GM12873 (cell line): ENCODE results near the gene UVRAG.

Experiments
- TF ChIP-seq, protein P1 (sequence below): IDR thresholded peaks from 2 replicates; pipeline ENCODE4 v1.5.1; 2012; ENCODE audit warnings: low read depth, mild to moderate bottlenecking, moderate library complexity, low read length, control low read depth; ENCODE audit not compliant: insufficient read depth; ENCODE audit errors: missing control alignments

UVRAG gene

DNA sequence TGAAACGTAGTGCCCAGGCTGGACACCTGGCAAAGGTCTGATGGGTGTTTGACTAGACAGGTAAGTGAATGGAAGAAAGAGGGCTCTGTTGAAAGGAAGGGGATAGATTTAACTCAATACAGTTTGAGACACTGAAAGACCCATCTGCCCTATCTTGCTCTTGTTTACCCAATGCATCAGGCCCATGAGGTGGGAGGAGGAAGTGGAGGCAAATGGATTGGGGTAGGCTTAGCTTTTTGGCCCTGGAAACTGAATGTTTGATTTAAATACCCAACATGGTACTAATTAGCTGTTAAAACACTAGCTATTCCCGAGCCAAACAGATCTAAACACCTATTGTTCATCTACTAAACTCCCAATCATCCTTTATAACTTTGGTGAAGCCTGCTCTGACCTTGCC lies 3.5 kb upstream of the UVRAG start:
- TF ChIP-seq, protein P1, sequence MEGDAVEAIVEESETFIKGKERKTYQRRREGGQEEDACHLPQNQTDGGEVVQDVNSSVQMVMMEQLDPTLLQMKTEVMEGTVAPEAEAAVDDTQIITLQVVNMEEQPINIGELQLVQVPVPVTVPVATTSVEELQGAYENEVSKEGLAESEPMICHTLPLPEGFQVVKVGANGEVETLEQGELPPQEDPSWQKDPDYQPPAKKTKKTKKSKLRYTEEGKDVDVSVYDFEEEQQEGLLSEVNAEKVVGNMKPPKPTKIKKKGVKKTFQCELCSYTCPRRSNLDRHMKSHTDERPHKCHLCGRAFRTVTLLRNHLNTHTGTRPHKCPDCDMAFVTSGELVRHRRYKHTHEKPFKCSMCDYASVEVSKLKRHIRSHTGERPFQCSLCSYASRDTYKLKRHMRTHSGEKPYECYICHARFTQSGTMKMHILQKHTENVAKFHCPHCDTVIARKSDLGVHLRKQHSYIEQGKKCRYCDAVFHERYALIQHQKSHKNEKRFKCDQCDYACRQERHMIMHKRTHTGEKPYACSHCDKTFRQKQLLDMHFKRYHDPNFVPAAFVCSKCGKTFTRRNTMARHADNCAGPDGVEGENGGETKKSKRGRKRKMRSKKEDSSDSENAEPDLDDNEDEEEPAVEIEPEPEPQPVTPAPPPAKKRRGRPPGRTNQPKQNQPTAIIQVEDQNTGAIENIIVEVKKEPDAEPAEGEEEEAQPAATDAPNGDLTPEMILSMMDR, result no peak

DNA sequence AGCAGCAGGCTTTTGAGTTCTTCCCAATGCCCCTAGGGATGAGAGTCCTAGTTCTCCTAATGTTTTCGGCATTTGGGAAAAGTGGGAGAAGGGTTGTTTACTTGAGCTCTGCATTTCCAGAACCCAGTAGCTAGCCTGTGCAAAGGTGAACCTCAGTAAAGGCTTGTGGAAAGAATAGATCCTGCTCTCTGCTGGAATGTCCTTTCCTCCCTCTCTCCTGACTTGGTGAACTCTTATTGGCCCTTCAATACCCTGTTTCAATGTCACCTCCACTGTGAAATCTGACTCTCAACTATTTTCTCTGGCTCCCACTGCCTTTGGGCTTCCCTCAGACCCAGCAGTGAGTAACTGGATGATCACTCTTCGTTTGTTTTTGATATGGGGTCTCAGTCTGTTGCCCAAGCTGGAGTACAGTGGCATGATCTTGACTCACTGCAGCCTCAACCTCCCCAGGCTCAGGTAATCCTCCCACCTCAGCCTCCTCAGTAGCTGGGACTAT lies 2.4 kb upstream of the UVRAG start:
- TF ChIP-seq, protein P1, result no peak

DNA sequence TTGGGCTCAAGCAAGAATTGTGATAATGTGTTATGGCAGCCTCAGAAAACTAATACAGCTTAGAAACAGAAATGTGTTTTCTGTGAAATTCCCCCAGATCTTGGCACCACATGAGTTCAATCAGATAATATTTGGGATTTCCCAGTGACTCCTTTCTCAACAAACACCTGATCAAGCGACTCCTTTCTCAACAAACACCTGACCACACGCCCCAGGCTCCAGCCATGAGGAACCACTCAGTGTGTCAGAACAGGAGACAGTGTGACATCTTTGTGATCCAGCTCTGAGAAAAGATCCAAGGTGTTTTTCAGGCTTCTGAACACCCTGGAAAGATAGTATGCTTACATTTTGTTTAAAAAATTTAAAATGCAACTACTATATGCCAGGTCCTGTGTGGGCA lies 1.9 kb upstream of the UVRAG start:
- TF ChIP-seq, protein P1, result no peak

DNA sequence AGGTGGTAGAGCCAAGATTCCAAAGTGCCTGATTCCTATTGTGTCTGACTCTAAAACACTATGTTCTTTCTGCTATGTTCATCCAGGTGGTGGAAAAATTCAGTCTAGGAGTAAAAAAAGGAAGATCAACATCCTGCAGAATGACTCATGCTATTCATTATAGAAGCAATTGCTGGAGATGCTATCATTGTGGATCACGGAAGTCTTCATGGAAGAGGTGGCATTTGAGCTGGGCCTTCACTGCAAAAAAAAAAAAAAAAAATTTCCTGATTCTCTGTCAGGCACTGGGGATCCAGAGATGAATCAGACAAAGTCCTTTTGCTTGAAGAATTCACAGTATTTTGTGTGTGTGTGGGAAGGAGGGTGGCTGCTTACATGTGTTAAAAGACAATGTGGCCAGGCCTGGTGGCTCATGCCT lies 1.4 kb upstream of the UVRAG start:
- TF ChIP-seq, protein P1, result no peak

DNA sequence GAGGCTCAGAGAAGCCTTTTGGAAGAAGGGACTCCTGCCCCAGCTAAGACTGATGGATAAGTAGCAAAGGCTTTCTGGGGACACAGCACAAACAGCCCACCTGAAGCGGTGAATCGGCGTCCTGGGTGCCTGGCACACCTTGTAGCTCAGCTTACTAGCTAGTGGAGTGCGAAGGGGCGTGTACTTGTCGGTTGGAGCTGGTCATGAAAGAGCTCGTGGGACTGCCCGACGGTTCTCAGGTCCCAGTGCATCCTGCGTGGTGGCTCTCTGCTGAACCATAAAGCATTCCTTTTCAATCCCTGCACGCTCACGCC lies 690 bp upstream of the UVRAG start:
- TF ChIP-seq, protein P1, result no peak

DNA sequence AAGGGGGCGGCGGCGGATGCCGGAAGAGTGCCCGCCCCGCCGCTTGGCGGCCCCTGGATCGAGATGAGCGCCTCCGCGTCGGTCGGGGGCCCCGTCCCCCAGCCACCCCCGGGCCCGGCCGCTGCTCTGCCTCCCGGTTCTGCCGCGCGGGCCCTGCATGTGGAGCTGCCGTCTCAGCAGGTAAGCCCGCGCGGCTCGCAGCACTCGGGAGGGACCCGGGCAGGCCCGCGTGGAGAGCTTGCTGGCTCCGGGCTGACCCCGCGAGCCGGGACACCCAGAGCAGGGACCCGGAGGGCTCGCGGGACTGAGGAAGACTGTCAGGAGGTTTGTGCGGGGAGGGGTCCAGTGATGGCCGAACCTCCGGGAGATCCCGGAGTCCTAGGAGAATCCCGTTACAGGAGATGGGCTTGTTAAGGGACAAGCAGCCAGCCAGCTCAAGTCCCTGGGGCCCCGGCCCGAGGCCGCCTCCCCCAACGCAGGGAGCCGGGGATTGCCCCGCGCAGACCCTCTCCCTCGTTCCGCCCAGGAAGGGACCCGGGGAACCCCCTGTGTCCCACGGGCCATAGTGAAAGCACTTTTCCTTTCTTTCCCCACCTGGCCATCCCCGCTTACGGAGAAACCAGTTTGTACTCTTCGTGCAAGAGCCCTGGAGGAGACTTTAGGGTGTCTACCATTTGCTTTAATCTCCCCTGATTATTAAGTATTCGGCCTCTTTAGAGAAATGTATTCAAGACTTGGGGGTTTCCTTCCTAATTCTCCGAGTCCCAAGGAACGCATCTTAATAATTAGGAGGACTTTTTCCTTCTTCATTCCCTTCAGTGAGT lies 547 bp downstream of the UVRAG start:
- TF ChIP-seq, protein P1, result no peak

DNA sequence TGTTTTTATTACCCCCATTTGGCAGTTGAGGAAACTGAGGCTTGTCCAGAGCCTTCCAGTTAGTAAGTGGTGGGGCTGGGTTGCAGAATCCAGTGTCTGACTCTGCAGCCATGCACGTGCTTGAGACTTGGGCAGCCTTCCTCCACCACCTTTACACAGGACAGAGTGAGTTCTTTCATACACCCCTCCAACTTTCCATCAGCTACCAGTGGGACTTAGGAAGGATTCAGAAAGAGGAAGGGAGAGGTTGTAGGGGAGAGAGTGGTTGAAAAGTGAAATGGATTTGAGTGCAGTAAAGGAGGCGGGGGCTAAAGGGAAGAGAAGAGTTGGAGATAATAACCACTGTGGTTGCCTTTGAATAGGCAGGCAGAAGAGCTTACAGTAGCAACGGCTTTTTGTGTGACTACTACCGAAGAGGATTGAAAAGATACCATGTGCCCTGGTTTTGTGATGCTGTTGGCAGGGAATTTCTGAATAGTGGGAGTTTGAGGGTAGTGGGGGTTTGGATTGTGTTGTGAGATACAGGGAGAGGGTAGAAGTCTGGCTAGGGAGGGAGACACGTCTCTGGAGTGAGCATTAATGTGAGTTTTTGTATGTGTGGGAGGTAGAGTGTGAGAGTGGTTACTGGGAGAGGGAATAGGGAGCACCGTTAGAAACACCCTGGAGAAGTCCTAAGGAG lies 1.7 kb downstream of the UVRAG start:
- TF ChIP-seq, protein P1, result no peak
